ENCODE measurements around the gene ATP2B1.

The ATP2B1 gene

DNA sequence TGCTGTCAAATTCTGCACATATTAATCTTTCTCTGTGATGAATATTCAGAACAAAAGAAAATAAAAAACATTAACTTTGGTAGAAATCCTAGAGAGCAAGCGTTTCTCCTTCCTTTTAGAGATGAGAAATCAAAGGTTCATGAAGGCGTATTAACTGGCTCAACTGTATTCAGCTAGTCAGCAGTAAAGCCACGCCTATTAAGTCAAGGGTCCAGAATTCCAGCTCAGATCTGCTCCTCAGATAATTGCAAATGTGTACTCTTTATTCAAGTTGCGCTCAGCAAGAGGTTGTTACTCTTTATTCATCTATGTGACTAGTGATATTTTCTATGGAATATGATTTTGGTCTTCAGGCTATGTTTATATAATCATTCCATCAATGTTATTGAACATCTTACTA lies 169.7 kb downstream of the ATP2B1 start:
- no peak for DNase-seq (ENCODE audit: low read depth)
- no peak overlapping the region for H3K4me3 ChIP-seq (ENCODE audit: control insufficient read depth, low read depth, low read length)
- no peak for TF ChIP-seq CTCF (conservative IDR thresholded peaks at IDR 0.05; ENCODE audit: control insufficient read depth, insufficient read depth, low read depth, low read length)
